H9 (cell line): Measurements from ENCODE around the gene NFYC. TPM values are rescaled to one million over a fixed set of nuclear protein-coding genes. Genes with fewer than 3 reads are reported as not detected.

ENCODE experiments used
- DNase-seq: peaks from one replicate; pipeline ENCODE4 v3.0.0-alpha.2; 2017
- H2AFZ ChIP-seq: one replicate; pipeline ENCODE4 v1.6.1; 2013; ENCODE audit warnings: mild to moderate bottlenecking, low read length, control low read depth, moderate library complexity
- H2AK5ac ChIP-seq: 2 replicates; pipeline ENCODE4 v1.6.1; 2013; ENCODE audit warnings: low read length, control low read depth, mixed read lengths; ENCODE audit not compliant: insufficient read length
- H2BK120ac ChIP-seq: one replicate; pipeline ENCODE4 v1.6.1; 2013; ENCODE audit warnings: low read depth, mild to moderate bottlenecking, low read length, control low read depth, inconsistent platforms; ENCODE audit not compliant: poor library complexity, severe bottlenecking
- H2BK12ac ChIP-seq: 2 replicates; pipeline ENCODE4 v1.6.1; 2013; ENCODE audit warnings: low read length, control low read depth, mixed read lengths, low read depth; ENCODE audit not compliant: insufficient read length
- H2BK15ac ChIP-seq: 2 replicates; pipeline ENCODE4 v1.6.1; 2013; ENCODE audit warnings: low read depth, low read length, control low read depth
- H2BK20ac ChIP-seq: one replicate; pipeline ENCODE4 v1.6.1; 2013; ENCODE audit warnings: low read depth, mild to moderate bottlenecking, low read length, control low read depth, inconsistent platforms; ENCODE audit not compliant: poor library complexity, severe bottlenecking
- H2BK5ac ChIP-seq: 2 replicates; pipeline ENCODE4 v1.6.1; 2013; ENCODE audit warnings: low read length, control low read depth, mixed read lengths; ENCODE audit not compliant: insufficient read length
- H3K14ac ChIP-seq: 2 replicates; pipeline ENCODE4 v1.6.1; 2013; ENCODE audit warnings: low read length, control low read depth; ENCODE audit not compliant: insufficient read depth
- H3K18ac ChIP-seq: 2 replicates; pipeline ENCODE4 v1.6.1; 2013; ENCODE audit warnings: low read depth, mild to moderate bottlenecking, mixed read lengths, low read length, control low read depth; ENCODE audit not compliant: insufficient read length
- H3K23ac ChIP-seq: 2 replicates; pipeline ENCODE4 v1.6.1; 2013; ENCODE audit warnings: low read length, control low read depth, mixed read lengths, low read depth; ENCODE audit not compliant: insufficient read length
- H3K23me2 ChIP-seq: 2 replicates; pipeline ENCODE4 v1.6.1; 2013; ENCODE audit warnings: low read depth, mild to moderate bottlenecking, mixed read lengths, low read length, control low read depth; ENCODE audit not compliant: insufficient read length, poor library complexity, severe bottlenecking
- H3K27ac ChIP-seq: 2 replicates; pipeline ENCODE4 v1.5.1; 2013; ENCODE audit warnings: low read length, control low read depth, mixed read lengths, low read depth; ENCODE audit not compliant: insufficient read length
- H3K27me3 ChIP-seq: 2 replicates; pipeline ENCODE4 v1.6.1; 2013; ENCODE audit warnings: low read length, control low read depth, inconsistent platforms; ENCODE audit not compliant: insufficient read depth
- H3K4ac ChIP-seq: 2 replicates; pipeline ENCODE4 v1.6.1; 2013; ENCODE audit warnings: low read depth, mild to moderate bottlenecking, control low read depth, inconsistent platforms, low read length, moderate library complexity
- H3K4me1 ChIP-seq: 2 replicates; pipeline ENCODE4 v1.6.1; 2013; ENCODE audit warnings: low read length, control low read depth, inconsistent platforms; ENCODE audit not compliant: insufficient read depth
- H3K4me2 ChIP-seq: 2 replicates; pipeline ENCODE4 v1.6.1; 2013; ENCODE audit warnings: low read length, control low read depth, mixed read lengths; ENCODE audit not compliant: insufficient read length, insufficient read depth
- H3K56ac ChIP-seq: 2 replicates; pipeline ENCODE4 v1.6.1; 2013; ENCODE audit warnings: low read depth, mild to moderate bottlenecking, mixed read lengths, low read length, control low read depth; ENCODE audit not compliant: insufficient read length
- H3K79me1 ChIP-seq: 2 replicates; pipeline ENCODE4 v1.6.1; 2013; ENCODE audit warnings: low read depth, mild to moderate bottlenecking, moderate library complexity, low read length, control low read depth, inconsistent platforms; ENCODE audit not compliant: insufficient read depth, poor library complexity, severe bottlenecking
- H3K79me2 ChIP-seq: 2 replicates; pipeline ENCODE4 v1.6.1; 2013; ENCODE audit warnings: low read length, control low read depth, inconsistent platforms; ENCODE audit not compliant: insufficient read depth
- H3K9ac ChIP-seq: 2 replicates; pipeline ENCODE4 v1.6.1; 2013; ENCODE audit warnings: low read length, control low read depth, mixed read lengths; ENCODE audit not compliant: insufficient read length; ENCODE audit errors: extremely low read depth
- H3K9me3 ChIP-seq: one replicate; pipeline ENCODE4 v1.6.1; 2013; ENCODE audit warnings: low read depth, low read length, inconsistent platforms; ENCODE audit not compliant: control insufficient read depth
- H3T11ph ChIP-seq: one replicate; pipeline ENCODE4 v1.6.1; 2013; ENCODE audit warnings: mild to moderate bottlenecking, low read length, control low read depth, inconsistent platforms
- H4K20me1 ChIP-seq: one replicate; pipeline ENCODE4 v1.6.1; 2013; ENCODE audit not compliant: control insufficient read depth, insufficient read length, insufficient read depth
- H4K5ac ChIP-seq: 2 replicates; pipeline ENCODE4 v1.6.1; 2013; ENCODE audit warnings: low read depth, mild to moderate bottlenecking, mixed read lengths, low read length, control low read depth; ENCODE audit not compliant: insufficient read length
- H4K8ac ChIP-seq: replicated peaks from 2 replicates; pipeline ENCODE4 v1.6.1; 2013; ENCODE audit warnings: low read length, control low read depth, mixed read lengths, low read depth; ENCODE audit not compliant: insufficient read length
- H4K91ac ChIP-seq: 2 replicates; pipeline ENCODE4 v1.6.1; 2013; ENCODE audit warnings: low read depth, mild to moderate bottlenecking, moderate library complexity, mixed read lengths, low read length, control low read depth; ENCODE audit not compliant: insufficient read length
- H3K27ac Mint-ChIP-seq, 3 experiments: 2 replicates in 2 of 3; 3 replicates in 1 of 3; pipeline ENCODE4 v1.8.0; 2020 to 2021; ENCODE audit warnings: mixed read lengths in 3 of 3, mild to moderate bottlenecking in 1 of 3, moderate library complexity in 1 of 3
- H3K27me3 Mint-ChIP-seq: 2 replicates; pipeline ENCODE4 v1.8.0; 2021; ENCODE audit warnings: low read depth, mild to moderate bottlenecking, moderate library complexity, mixed read lengths
- H3K36me3 Mint-ChIP-seq, 3 experiments: 2 replicates in 2 of 3; 3 replicates in 1 of 3; pipeline ENCODE4 v1.8.0; 2020 to 2021; ENCODE audit warnings: low read depth in 3 of 3, mixed read lengths in 3 of 3; ENCODE audit not compliant: insufficient read depth in 1 of 3
- H3K4me1 Mint-ChIP-seq, 2 experiments: 2 replicates each; pipeline ENCODE4 v1.8.0; 2020; ENCODE audit warnings: mixed read lengths in 2 of 2
- H3K4me3 Mint-ChIP-seq, 2 experiments: 2 replicates in 1 of 2; 3 replicates in 1 of 2; pipeline ENCODE4 v1.8.0; 2020 to 2021; ENCODE audit warnings: mild to moderate bottlenecking in 2 of 2, mixed read lengths in 2 of 2, moderate library complexity in 1 of 2
- H3K9me3 Mint-ChIP-seq, 2 experiments: 2 replicates in 1 of 2; 3 replicates in 1 of 2; pipeline ENCODE4 v1.8.0; 2020; ENCODE audit warnings: mild to moderate bottlenecking in 2 of 2, mixed read lengths in 2 of 2, moderate library complexity in 1 of 2
- WGBS: extraction: QIAGEN DNeasy Blood & Tissue Kit; methylation state at CpG from one replicate; pipeline ENCODE4 v1.1.7; 2013; ENCODE audit warnings: missing lambda C conversion rate, low lambda C conversion rate, mixed read lengths; ENCODE audit not compliant: insufficient read length; ENCODE audit errors: extremely low coverage; 5-methylcytosine and 5-hydroxymethylcytosine counted together
- total RNA-seq: library from RNA; stranded (reverse); gene quantifications from 2 replicates; pipeline ENCODE4 v1.2.1, GENCODE V29; 2021
- TF ChIP-seq, protein P1 (sequence below): fragments of 200-600 bp; sonication (generic); conservative IDR thresholded peaks from 3 replicates; pipeline ENCODE4 v1.8.0; 2021; ENCODE audit warnings: antibody characterized with exemption, mild to moderate bottlenecking

NFYC gene
- total RNA-seq, 1 experiment from 2014 or later, result 54.7 TPM

DNA sequence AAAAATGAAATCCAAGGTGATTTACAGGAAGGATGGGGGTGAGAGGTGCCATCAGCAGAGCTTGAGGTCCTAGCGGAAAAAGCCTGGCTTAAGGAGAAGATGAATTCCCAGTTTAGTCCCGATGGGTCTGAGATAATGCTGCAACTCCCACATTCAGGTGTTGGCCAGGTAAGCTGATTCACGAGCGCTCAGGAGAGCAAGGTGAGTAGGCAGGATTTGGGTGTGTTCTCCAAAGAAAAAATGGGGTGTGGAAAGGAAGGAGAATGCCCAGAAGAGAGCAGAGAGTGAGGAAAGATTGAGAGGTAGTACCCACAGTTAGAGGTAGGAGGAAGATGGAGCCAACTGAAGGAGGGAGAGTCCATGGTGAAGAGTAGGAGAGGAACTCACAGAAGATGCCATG, 38.5 kb upstream of the NFYC start:
- Histone ChIP-seq H3K56ac (no peak overlapping the region), H2BK120ac (no peak overlapping the region), H3K14ac (no peak overlapping the region), H2BK15ac (no peak overlapping the region), H4K5ac (no peak overlapping the region), H3K4me1 (peaks cover 5% of the 10 kb centered on the region; the same call in 1 of the 2 replicates), H2BK12ac (no peak overlapping the region), H3K79me2 (no peaks in the 10 kb centered on the region), H2BK20ac (no peak overlapping the region), H3K79me1 (no peaks in the 10 kb centered on the region), H3K23me2 (no peaks in the 10 kb centered on the region), H3K18ac (no peak overlapping the region), H3K4ac (no peak overlapping the region), H3K23ac (no peak overlapping the region), H3K27ac (no peak overlapping the region), H2BK5ac (no peak overlapping the region), H3K9ac (no peak overlapping the region), H2AK5ac (no peak overlapping the region), H2AFZ (no peak overlapping the region), H3K9me3 (no peaks in the 10 kb centered on the region), H3T11ph (no peak overlapping the region), H3K27me3 (no peaks in the 10 kb centered on the region), H4K20me1 (no peaks in the 10 kb centered on the region), H4K91ac (no peak overlapping the region), H3K4me2 (no peak overlapping the region), H4K8ac (no peak overlapping the region)
- Mint-ChIP-seq H3K9me3 (no peaks in the 10 kb centered on the region), H3K27me3 (no peaks in the 10 kb centered on the region; the same call in 1 of the 2 replicates), H3K36me3 (no peaks in the 10 kb centered on the region), H3K4me1 (peaks cover 12 to 19% of the 10 kb centered on the region in 2 experiments), H3K27ac (no peak overlapping the region), H3K4me3 (no peak overlapping the region)
- no CpG with 5 or more reads among the region's 4 CpGs for WGBS
- DNase-seq, result no peak
- TF ChIP-seq, protein P1, sequence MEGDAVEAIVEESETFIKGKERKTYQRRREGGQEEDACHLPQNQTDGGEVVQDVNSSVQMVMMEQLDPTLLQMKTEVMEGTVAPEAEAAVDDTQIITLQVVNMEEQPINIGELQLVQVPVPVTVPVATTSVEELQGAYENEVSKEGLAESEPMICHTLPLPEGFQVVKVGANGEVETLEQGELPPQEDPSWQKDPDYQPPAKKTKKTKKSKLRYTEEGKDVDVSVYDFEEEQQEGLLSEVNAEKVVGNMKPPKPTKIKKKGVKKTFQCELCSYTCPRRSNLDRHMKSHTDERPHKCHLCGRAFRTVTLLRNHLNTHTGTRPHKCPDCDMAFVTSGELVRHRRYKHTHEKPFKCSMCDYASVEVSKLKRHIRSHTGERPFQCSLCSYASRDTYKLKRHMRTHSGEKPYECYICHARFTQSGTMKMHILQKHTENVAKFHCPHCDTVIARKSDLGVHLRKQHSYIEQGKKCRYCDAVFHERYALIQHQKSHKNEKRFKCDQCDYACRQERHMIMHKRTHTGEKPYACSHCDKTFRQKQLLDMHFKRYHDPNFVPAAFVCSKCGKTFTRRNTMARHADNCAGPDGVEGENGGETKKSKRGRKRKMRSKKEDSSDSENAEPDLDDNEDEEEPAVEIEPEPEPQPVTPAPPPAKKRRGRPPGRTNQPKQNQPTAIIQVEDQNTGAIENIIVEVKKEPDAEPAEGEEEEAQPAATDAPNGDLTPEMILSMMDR, result no peak
